RWPE2 (cell line): ENCODE data around the gene IGFBP5.
A peak's percentile ranks its signal among the peaks of the same experiment; 100 is the strongest.

Source experiments
- ATAC-seq: fragments of 200-7000 bp; cut with Tn5 transposase; 3 replicates; pipeline ENCODE4 v1.9.1; 2021; ENCODE audit warnings: low read depth
- DNase-seq: peaks from one replicate; pipeline ENCODE4 v3.0.0-alpha.2; 2020; ENCODE audit warnings: low spot score
- H3K27ac ChIP-seq: fragments of 450-650 bp; 2 replicates; pipeline ENCODE4 v1.5.1; 2017; ENCODE audit warnings: mild to moderate bottlenecking; ENCODE audit not compliant: poor library complexity, severe bottlenecking
- H3K27me3 ChIP-seq: fragments of 250-450 bp; sonication (Bioruptor Pico); 2 replicates; pipeline ENCODE4 v1.5.1; 2021; ENCODE audit warnings: mild to moderate bottlenecking, moderate library complexity; ENCODE audit not compliant: insufficient read depth, poor library complexity, severe bottlenecking
- H3K36me3 ChIP-seq: fragments of 250-450 bp; sonication (Bioruptor Pico); 2 replicates; pipeline ENCODE4 v1.5.1; 2020; ENCODE audit warnings: low read depth, mild to moderate bottlenecking, moderate library complexity
- H3K4me1 ChIP-seq: fragments of 250-450 bp; sonication (Bioruptor Pico); 2 replicates; pipeline ENCODE4 v1.5.1; 2021; ENCODE audit warnings: mild to moderate bottlenecking, moderate library complexity; ENCODE audit not compliant: insufficient read depth, poor library complexity, severe bottlenecking
- H3K4me3 ChIP-seq: fragments of 250-450 bp; sonication (Bioruptor Pico); 2 replicates; pipeline ENCODE4 v1.5.1; 2021; ENCODE audit warnings: mild to moderate bottlenecking, moderate library complexity; ENCODE audit not compliant: severe bottlenecking
- H3K9me3 ChIP-seq: fragments of 250-450 bp; sonication (Bioruptor Pico); 2 replicates; pipeline ENCODE4 v1.5.1; 2021; ENCODE audit warnings: mild to moderate bottlenecking, moderate library complexity; ENCODE audit not compliant: severe bottlenecking
- TF ChIP-seq, protein P1 (sequence below): fragments of 450-650 bp; IDR thresholded peaks from one replicate; pipeline ENCODE4 v1.5.1; 2017; ENCODE audit warnings: mild to moderate bottlenecking, moderate library complexity; ENCODE audit not compliant: poor library complexity, severe bottlenecking

Gene IGFBP5, protein sequence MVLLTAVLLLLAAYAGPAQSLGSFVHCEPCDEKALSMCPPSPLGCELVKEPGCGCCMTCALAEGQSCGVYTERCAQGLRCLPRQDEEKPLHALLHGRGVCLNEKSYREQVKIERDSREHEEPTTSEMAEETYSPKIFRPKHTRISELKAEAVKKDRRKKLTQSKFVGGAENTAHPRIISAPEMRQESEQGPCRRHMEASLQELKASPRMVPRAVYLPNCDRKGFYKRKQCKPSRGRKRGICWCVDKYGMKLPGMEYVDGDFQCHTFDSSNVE

DNA sequence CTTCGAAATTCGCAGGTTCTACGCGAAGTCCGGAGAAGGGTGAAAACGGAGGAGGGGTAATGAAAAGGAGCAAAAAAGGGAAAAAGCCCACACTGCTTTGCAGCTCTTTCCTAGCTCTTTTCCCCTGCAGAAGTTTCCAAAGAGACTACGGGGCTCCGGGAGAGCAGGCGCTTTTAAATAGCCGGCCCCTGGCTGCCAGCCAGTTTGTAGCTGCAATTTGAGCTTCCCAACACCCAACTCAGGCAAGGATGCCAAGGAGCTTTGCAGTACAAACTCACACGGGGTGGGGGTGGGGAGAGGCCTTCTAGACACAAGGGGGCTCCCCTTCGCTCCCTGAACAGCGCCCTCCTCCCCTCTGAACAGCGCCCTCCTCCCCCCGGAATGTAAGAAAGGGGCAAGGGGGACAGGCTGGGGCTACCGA lies at the start of gene IGFBP5:
Gene IGFBP5 (minus strand): TSS at position 149 of the 421 bp plus-strand sequence. CDS start 774 bp downstream, outside the sequence.
- peaks cover 27% of the 10 kb centered on the region for H3K4me1 ChIP-seq
- TF ChIP-seq, protein P1, sequence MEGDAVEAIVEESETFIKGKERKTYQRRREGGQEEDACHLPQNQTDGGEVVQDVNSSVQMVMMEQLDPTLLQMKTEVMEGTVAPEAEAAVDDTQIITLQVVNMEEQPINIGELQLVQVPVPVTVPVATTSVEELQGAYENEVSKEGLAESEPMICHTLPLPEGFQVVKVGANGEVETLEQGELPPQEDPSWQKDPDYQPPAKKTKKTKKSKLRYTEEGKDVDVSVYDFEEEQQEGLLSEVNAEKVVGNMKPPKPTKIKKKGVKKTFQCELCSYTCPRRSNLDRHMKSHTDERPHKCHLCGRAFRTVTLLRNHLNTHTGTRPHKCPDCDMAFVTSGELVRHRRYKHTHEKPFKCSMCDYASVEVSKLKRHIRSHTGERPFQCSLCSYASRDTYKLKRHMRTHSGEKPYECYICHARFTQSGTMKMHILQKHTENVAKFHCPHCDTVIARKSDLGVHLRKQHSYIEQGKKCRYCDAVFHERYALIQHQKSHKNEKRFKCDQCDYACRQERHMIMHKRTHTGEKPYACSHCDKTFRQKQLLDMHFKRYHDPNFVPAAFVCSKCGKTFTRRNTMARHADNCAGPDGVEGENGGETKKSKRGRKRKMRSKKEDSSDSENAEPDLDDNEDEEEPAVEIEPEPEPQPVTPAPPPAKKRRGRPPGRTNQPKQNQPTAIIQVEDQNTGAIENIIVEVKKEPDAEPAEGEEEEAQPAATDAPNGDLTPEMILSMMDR: no peak
- no peak for DNase-seq
- peak within 1 kb of the TSS; percentile 22 for H3K4me3 ChIP-seq
- H3K27me3 ChIP-seq: peaks cover 17% of the 10 kb centered on the region
- no peaks in the 10 kb centered on the region for H3K36me3 ChIP-seq
- ATAC-seq: 0 out of 3 replicates have a peak, but pooled peaks have one; percentile 7
- no peak within 1 kb of the TSS for H3K27ac ChIP-seq
- H3K9me3 ChIP-seq: no peaks in the 10 kb centered on the region

- DNase-seq (no peak), ATAC-seq (no peak)
- Histone ChIP-seq H3K9me3 (no peaks in the 10 kb centered on the region), H3K27ac (no peak overlapping the region), H3K4me1 (no peaks in the 10 kb centered on the region), H3K4me3 (no peak overlapping the region), H3K27me3 (no peaks in the 10 kb centered on the region), H3K36me3 (no peaks in the 10 kb centered on the region)
- TF ChIP-seq, protein P1: no peak
These were observed 48.4 kb upstream of the IGFBP5 start for GRCh38 chr2:216743781-216744180.

DNA sequence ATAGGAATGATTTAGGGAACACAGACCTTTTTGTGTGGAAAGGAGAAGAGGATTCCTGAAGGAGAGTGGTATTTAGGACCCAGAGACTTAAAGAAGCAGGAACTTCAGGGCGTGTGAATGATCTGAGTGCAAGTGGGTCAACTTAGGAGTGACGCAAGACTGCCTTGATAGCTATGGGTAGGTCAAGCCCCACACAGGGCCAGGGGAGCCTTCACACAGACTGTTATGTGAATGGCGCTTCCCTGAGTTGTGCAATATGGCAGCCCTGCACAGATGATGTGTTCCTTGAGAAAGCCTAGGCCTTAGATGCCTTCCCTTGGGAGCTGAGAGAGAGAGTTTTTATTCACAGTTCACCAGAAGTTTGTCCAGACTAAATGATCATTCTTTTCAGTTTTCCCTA lies 47.1 kb upstream of the IGFBP5 start:
- H3K4me1 ChIP-seq: no peaks in the 10 kb centered on the region
- no peaks in the 10 kb centered on the region for H3K36me3 ChIP-seq
- H3K4me3 ChIP-seq: no peak overlapping the region
- ATAC-seq (no peak), DNase-seq (no peak)
- H3K27me3 ChIP-seq: no peaks in the 10 kb centered on the region
- TF ChIP-seq, protein P1: no peak
- H3K9me3 ChIP-seq: no peaks in the 10 kb centered on the region
- H3K27ac ChIP-seq: no peak overlapping the region

DNA sequence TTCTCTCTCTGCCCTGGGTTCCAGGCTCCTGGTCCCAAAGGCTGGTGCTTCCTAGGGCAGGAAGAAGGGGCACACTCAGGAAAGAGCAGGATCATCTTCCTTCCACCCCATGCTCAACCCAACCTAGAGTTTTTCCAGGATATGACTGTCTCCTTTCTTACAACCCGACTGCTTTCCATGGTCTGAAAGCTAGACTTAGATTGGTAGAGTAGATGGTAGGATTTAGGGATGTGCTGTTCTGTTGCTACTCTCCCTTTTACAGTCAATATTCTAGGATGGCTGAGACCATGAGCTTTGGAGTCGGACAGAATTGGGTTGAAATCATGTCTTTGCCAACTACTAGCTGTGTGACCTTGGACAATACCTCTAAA lies 45.9 kb upstream of the IGFBP5 start:
- H3K9me3 ChIP-seq: no peaks in the 10 kb centered on the region
- no peaks in the 10 kb centered on the region for H3K27me3 ChIP-seq
- no peak overlapping the region for H3K4me3 ChIP-seq
- ATAC-seq (no peak), DNase-seq (no peak)
- H3K27ac ChIP-seq: no peak overlapping the region
- no peaks in the 10 kb centered on the region for H3K36me3 ChIP-seq
- H3K4me1 ChIP-seq: no peaks in the 10 kb centered on the region
- TF ChIP-seq, protein P1: no peak

DNA sequence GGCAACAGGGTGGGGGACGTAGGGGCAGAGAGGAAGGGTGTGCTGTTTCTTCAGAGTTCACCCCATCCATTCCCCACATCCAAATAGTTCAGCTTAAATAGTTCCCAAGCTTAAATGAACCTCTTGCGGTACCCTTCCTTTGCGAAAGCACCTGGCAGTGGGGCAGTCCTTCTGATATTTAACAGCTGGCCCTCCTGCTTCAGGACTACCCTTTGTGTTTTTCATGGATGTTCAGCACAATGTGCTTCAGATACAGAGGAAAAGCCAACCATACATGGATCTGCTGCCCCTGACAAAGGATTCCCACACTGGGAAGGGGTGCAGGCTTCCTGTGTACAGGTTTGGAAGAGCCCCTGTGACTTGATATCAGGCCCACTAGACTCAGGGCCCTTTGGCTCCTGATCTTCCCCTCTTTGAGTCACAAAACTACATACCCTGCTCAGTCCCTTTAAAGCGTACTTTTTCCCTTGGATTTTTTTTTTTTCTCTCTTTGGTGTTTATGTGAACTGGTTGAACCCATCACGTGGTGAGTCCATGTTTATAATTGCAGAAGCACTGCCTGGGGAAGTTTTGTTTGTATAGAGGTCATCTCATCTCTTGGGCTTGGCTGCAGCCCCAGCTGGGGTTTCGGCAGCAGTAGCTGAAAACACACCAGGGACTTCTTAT lies 45.3 kb upstream of the IGFBP5 start:
- Histone ChIP-seq H3K4me3 (no peak overlapping the region), H3K9me3 (no peaks in the 10 kb centered on the region), H3K27ac (no peak overlapping the region), H3K4me1 (no peaks in the 10 kb centered on the region), H3K36me3 (no peaks in the 10 kb centered on the region), H3K27me3 (no peaks in the 10 kb centered on the region)
- ATAC-seq: no peak
- DNase-seq: no peak
- TF ChIP-seq, protein P1: no peak
